Hypothalamus (tissue), 51 donors: ENCODE data around the gene TMEM150C.
"Not testable (repeated sequence)": the region's sequence is repeated elsewhere in the genome, so short reads cannot be mapped to it uniquely, and the experiment has no call there.

ENCODE experiments used
- DNase-seq, 51 donors: peaks; one replicate each; lab custom pipeline; 2025; lab: John Stamatoyannopoulos, UW

Gene TMEM150C

GRCh38 chr4:82569727-82570126 lies 7.9 kb upstream of the TMEM150C start:
- no peak for DNase-seq

- no peak for DNase-seq
Observed at GRCh38 chr4:82569076-82569475, 7.3 kb upstream of the TMEM150C start.

- no peak for DNase-seq
Observed at GRCh38 chr4:82567444-82567843, 5.7 kb upstream of the TMEM150C start.

- DNase-seq: no peak
Observed at GRCh38 chr4:82562564-82562854, 721 bp upstream of the TMEM150C start.

GRCh38 chr4:82560853-82561785 lies 669 bp downstream of the TMEM150C start:
- peak in 15 of 51 donors; percentile 4 to 60 (median 14) for DNase-seq

- DNase-seq: no peak
Observed at GRCh38 chr4:82559735-82560120, 2.1 kb downstream of the TMEM150C start.

- peak in 22 of 51 donors; percentile 1 to 37 (median 16) for DNase-seq
Observed at GRCh38 chr4:82559090-82559734, 2.6 kb downstream of the TMEM150C start.

GRCh38 chr4:82555276-82555675 lies 6.5 kb downstream of the TMEM150C start:
- peak in 1 of 51 donors; percentile 27 for DNase-seq

GRCh38 chr4:82553020-82553419 lies 8.8 kb downstream of the TMEM150C start:
- DNase-seq: no peak

GRCh38 chr4:82551734-82552133 lies 10.1 kb downstream of the TMEM150C start:
- no peak for DNase-seq

GRCh38 chr4:82547850-82548249 lies 13.9 kb downstream of the TMEM150C start:
- DNase-seq: not testable (repeated sequence)

- DNase-seq: no peak
Observed at GRCh38 chr4:82543131-82543530, 18.7 kb downstream of the TMEM150C start.

- no peak for DNase-seq
Observed at GRCh38 chr4:82542642-82543041, 19.1 kb downstream of the TMEM150C start.

GRCh38 chr4:82529322-82529721 lies 32.5 kb downstream of the TMEM150C start:
- DNase-seq: no peak

- no peak for DNase-seq
Observed at GRCh38 chr4:82528868-82529267, 32.9 kb downstream of the TMEM150C start.

GRCh38 chr4:82528074-82528473 lies 33.7 kb downstream of the TMEM150C start:
- DNase-seq: no peak

GRCh38 chr4:82525307-82525911 lies 36.4 kb downstream of the TMEM150C start:
- no peak for DNase-seq

- no peak for DNase-seq
Observed at GRCh38 chr4:82524570-82525152, 37.1 kb downstream of the TMEM150C start.

GRCh38 chr4:82523179-82523578 lies 38.6 kb downstream of the TMEM150C start:
- DNase-seq: no peak

GRCh38 chr4:82522472-82522871 lies 39.3 kb downstream of the TMEM150C start:
- DNase-seq: no peak

GRCh38 chr4:82521283-82521682 lies 40.5 kb downstream of the TMEM150C start:
- DNase-seq: no peak
